GM23248 (cell line): ENCODE results near the gene LMX1B. TPM values are rescaled to one million over a fixed set of nuclear protein-coding genes. Genes with fewer than 3 reads are reported as not detected.

Experiments
- DNase-seq: peaks from one replicate; pipeline ENCODE4 v3.0.0-alpha.2; 2015
- H2AFZ ChIP-seq: fragments of 200-600 bp; sonication (generic); 2 replicates; pipeline ENCODE4 v1.6.1; 2016; ENCODE audit warnings: antibody characterized with exemption
- H3F3A ChIP-seq: fragments of 200-600 bp; sonication (generic); 2 replicates; pipeline ENCODE4 v1.6.1; 2016; ENCODE audit warnings: mild to moderate bottlenecking, antibody characterized with exemption, mixed run types; ENCODE audit not compliant: insufficient read depth
- H3K27ac ChIP-seq: fragments of 200-600 bp; sonication (generic); 2 replicates; pipeline ENCODE4 v1.5.1; 2016; ENCODE audit warnings: mild to moderate bottlenecking
- H3K27me3 ChIP-seq: fragments of 200-600 bp; sonication (generic); replicated peaks from 2 replicates; pipeline ENCODE4 v1.6.1; 2016; ENCODE audit warnings: mild to moderate bottlenecking; ENCODE audit not compliant: insufficient read depth
- H3K36me3 ChIP-seq: fragments of 200-600 bp; sonication (generic); 2 replicates; pipeline ENCODE4 v1.6.1; 2016; ENCODE audit warnings: low read depth, mild to moderate bottlenecking
- H3K4me1 ChIP-seq: fragments of 200-600 bp; sonication (generic); 2 replicates; pipeline ENCODE4 v1.6.1; 2016; ENCODE audit warnings: mild to moderate bottlenecking; ENCODE audit not compliant: insufficient read depth
- H3K4me2 ChIP-seq: fragments of 200-600 bp; sonication (generic); one replicate; pipeline ENCODE4 v1.6.1; 2016; ENCODE audit warnings: mild to moderate bottlenecking; ENCODE audit not compliant: unreplicated experiment
- H3K4me3 ChIP-seq: fragments of 200-600 bp; sonication (generic); 2 replicates; pipeline ENCODE4 v1.5.1; 2016; ENCODE audit warnings: mild to moderate bottlenecking
- H3K79me2 ChIP-seq: fragments of 200-600 bp; sonication (generic); 2 replicates; pipeline ENCODE4 v1.6.1; 2016; ENCODE audit warnings: mild to moderate bottlenecking; ENCODE audit not compliant: insufficient read depth
- H3K9ac ChIP-seq: fragments of 200-600 bp; sonication (generic); 2 replicates; pipeline ENCODE4 v1.6.1; 2016; ENCODE audit warnings: mild to moderate bottlenecking
- H3K9me2 ChIP-seq: fragments of 200-600 bp; sonication (generic); 2 replicates; pipeline ENCODE4 v1.6.1; 2016; ENCODE audit warnings: mixed run types, mild to moderate bottlenecking, moderate library complexity; ENCODE audit not compliant: insufficient read depth
- H3K9me3 ChIP-seq: fragments of 200-600 bp; sonication (generic); one replicate; pipeline ENCODE4 v1.6.1; 2017; ENCODE audit warnings: low read depth
- H4K20me1 ChIP-seq: fragments of 200-600 bp; sonication (generic); 2 replicates; pipeline ENCODE4 v1.6.0; 2016; ENCODE audit not compliant: insufficient read depth
- EZH2 ChIP-seq: fragments of 200-600 bp; sonication (generic); IDR thresholded peaks from 2 replicates; pipeline ENCODE4 v1.6.1; 2018; ENCODE audit warnings: antibody characterized with exemption, mild to moderate bottlenecking; ENCODE audit not compliant: insufficient read depth, poor library complexity, severe bottlenecking
- EZH2phosphoT487 ChIP-seq: fragments of 200-600 bp; sonication (generic); IDR thresholded peaks from 2 replicates; pipeline ENCODE4 v1.6.1; 2018; ENCODE audit warnings: antibody characterized with exemption, moderate library complexity, mild to moderate bottlenecking, low read depth; ENCODE audit not compliant: insufficient read depth
- WGBS, 2 experiments: methylation state at CpG; one replicate each; pipeline ENCODE4 v1.1.6; 2015 to 2017; ENCODE audit warnings: low lambda C conversion rate in 2 of 2, low coverage in 1 of 2; ENCODE audit errors: missing lambda C conversion rate in 2 of 2; 5-methylcytosine and 5-hydroxymethylcytosine counted together
- in situ Hi-C: fragments of 300-500 bp; cut with MboI; formaldehyde crosslinking; loops from 2 replicates; pipeline ENCODE4 v1.15.0; 2020
- polyA plus RNA-seq: library from polyadenylated mRNA; unstranded; fragments of >200 nt; fragmentation: Nextera tagmentation; extraction: Ambion mirVana; gene quantifications from 2 replicates; pipeline ENCODE4 v1.2.1, GENCODE V29; 2016
- total RNA-seq: library from RNA; depleted of rRNA; stranded (reverse); fragments of >200 nt; shearing (Covaris generic); gene quantifications from 2 replicates; pipeline ENCODE4 v1.2.3, GENCODE V29; 2014

The LMX1B gene
- total and polyA plus RNA-seq, 2 experiments from 2014 or later, result not detected

DNA sequence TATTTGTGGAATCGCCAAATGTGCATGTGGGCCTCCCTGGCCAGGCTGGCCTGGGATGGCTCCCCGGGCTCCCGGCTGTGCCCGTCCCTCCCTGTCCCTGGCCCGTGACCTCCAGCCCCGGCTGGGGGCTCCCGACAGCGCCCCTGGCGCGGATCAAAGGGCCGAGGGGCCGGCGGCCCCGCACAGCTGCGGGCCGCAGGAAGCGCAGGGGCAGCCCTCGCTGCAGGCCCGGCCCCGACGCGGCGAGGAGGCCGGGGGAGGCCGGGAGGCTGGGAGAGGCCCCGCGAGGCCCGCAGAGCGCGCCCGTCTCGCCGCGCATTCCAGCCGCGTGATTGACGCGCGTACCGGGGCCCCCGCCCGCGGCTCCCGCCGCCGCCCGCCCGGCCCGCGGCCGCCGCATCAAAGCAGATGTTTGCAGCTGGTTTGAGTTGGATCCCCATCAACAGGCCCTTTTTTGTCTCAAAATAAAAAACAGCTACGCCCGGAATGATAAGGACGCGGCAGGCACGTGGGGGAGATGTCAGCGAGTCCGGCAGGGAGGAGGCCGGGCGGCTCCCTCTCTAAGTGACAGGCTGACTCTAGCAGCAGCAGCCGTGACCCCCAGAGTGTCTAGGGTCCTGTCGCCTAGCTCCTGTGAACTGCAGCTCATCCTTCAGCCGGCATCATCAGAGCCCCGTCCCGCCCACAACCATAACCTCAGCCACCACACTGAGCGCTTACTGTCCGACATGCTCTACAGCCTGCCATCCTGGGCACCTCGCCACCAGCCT lies 69.4 kb downstream of the LMX1B start:
- no peaks in the 10 kb centered on the region for H3K9me2 ChIP-seq
- WGBS, 2 experiments, result 9 to 11% methylated on average over 40 to 50 of the region's 69 CpGs
- no peaks in the 10 kb centered on the region for H3K4me1 ChIP-seq
- H3K27me3 ChIP-seq, result peaks cover 38% of the 10 kb centered on the region
- H3K9ac ChIP-seq, result no peak overlapping the region
- no peaks in the 10 kb centered on the region for H3K9me3 ChIP-seq
- TF ChIP-seq EZH2phosphoT487, result no peak
- peak; percentile 34 for TF ChIP-seq EZH2
- peak; percentile 15 for DNase-seq
- no peak overlapping the region for H3K27ac ChIP-seq
- H2AFZ ChIP-seq, result no peak overlapping the region
- peak overlapping the region; percentile 53 for H3K4me2 ChIP-seq
- no peak overlapping the region for H3K4me3 ChIP-seq
- H3K36me3 ChIP-seq, result no peaks in the 10 kb centered on the region
- no peaks in the 10 kb centered on the region for H4K20me1 ChIP-seq
- in situ Hi-C loops, result no loop called here
- H3K79me2 ChIP-seq, result no peaks in the 10 kb centered on the region
- no peaks in the 10 kb centered on the region for H3F3A ChIP-seq

- Histone ChIP-seq H3K36me3 (no peaks in the 10 kb centered on the region), H3K9me2 (no peaks in the 10 kb centered on the region), H3K9me3 (no peaks in the 10 kb centered on the region), H3K4me1 (no peaks in the 10 kb centered on the region), H2AFZ (no peak overlapping the region), H3K4me3 (no peak overlapping the region), H4K20me1 (no peaks in the 10 kb centered on the region), H3F3A (no peaks in the 10 kb centered on the region), H3K27ac (no peak overlapping the region), H3K79me2 (no peaks in the 10 kb centered on the region), H3K27me3 (peaks cover 38% of the 10 kb centered on the region), H3K9ac (no peak overlapping the region), H3K4me2 (no peak overlapping the region)
- DNase-seq, result no peak
- in situ Hi-C loops, result no loop called here
- TF ChIP-seq EZH2phosphoT487 (no peak), EZH2 (no peak)
- 68 to 73% methylated on average over 5 of the region's 5 CpGs for WGBS, 2 experiments
Measured at GRCh38 chr9:126683698-126684044, 69.9 kb downstream of the LMX1B start.

- H3K9me2 ChIP-seq, result no peaks in the 10 kb centered on the region
- no peaks in the 10 kb centered on the region for H3F3A ChIP-seq
- H2AFZ ChIP-seq, result no peak overlapping the region
- DNase-seq, result no peak
- no peaks in the 10 kb centered on the region for H3K9me3 ChIP-seq
- H3K9ac ChIP-seq, result no peak overlapping the region
- WGBS, 2 experiments, result 62 to 64% methylated on average over 3 of the region's 3 CpGs
- H3K79me2 ChIP-seq, result no peaks in the 10 kb centered on the region
- no peak overlapping the region for H3K27ac ChIP-seq
- no peak overlapping the region for H3K4me3 ChIP-seq
- H3K36me3 ChIP-seq, result no peaks in the 10 kb centered on the region
- H3K27me3 ChIP-seq, result peaks cover 38% of the 10 kb centered on the region
- H3K4me1 ChIP-seq, result no peaks in the 10 kb centered on the region
- H3K4me2 ChIP-seq, result no peak overlapping the region
- in situ Hi-C loops, result no loop called here
- no peaks in the 10 kb centered on the region for H4K20me1 ChIP-seq
- TF ChIP-seq EZH2, result no peak
- no peak for TF ChIP-seq EZH2phosphoT487
Measured at GRCh38 chr9:126684345-126684744, 70.6 kb downstream of the LMX1B start.

GRCh38 chr9:126684965-126685465 lies 71.3 kb downstream of the LMX1B start:
- Histone ChIP-seq H3K9me2 (no peaks in the 10 kb centered on the region), H4K20me1 (no peaks in the 10 kb centered on the region), H2AFZ (no peak overlapping the region), H3K4me2 (no peak overlapping the region), H3F3A (no peaks in the 10 kb centered on the region), H3K9ac (no peak overlapping the region), H3K4me1 (no peaks in the 10 kb centered on the region), H3K36me3 (no peaks in the 10 kb centered on the region), H3K79me2 (no peaks in the 10 kb centered on the region), H3K4me3 (no peak overlapping the region), H3K27me3 (peaks cover 41% of the 10 kb centered on the region), H3K9me3 (no peaks in the 10 kb centered on the region), H3K27ac (no peak overlapping the region)
- DNase-seq, result no peak
- in situ Hi-C loops, result no loop called here
- no peak for TF ChIP-seq EZH2phosphoT487
- no peak for TF ChIP-seq EZH2
- 48 to 49% methylated on average over 5 of the region's 5 CpGs for WGBS, 2 experiments
